Lower leg skin (tissue), 3 donors: Measurements from ENCODE around the gene DLG2.

Source experiments
- POLR2A ChIP-seq, 2 donors: fragments of 450-650 bp; IDR thresholded peaks; one replicate each; pipeline ENCODE4 v1.6.1; 2016 to 2017; ENCODE audit warnings: antibody characterized with exemption in 2 of 2, mild to moderate bottlenecking in 1 of 2, moderate library complexity in 1 of 2
- TF ChIP-seq, protein P1 (sequence below), 3 donors: fragments of 450-650 bp; IDR thresholded peaks; one replicate each; pipeline ENCODE4 v1.5.1; 2016; ENCODE audit warnings: antibody characterized with exemption in 3 of 3, mild to moderate bottlenecking in 3 of 3, moderate library complexity in 2 of 3

DNA sequence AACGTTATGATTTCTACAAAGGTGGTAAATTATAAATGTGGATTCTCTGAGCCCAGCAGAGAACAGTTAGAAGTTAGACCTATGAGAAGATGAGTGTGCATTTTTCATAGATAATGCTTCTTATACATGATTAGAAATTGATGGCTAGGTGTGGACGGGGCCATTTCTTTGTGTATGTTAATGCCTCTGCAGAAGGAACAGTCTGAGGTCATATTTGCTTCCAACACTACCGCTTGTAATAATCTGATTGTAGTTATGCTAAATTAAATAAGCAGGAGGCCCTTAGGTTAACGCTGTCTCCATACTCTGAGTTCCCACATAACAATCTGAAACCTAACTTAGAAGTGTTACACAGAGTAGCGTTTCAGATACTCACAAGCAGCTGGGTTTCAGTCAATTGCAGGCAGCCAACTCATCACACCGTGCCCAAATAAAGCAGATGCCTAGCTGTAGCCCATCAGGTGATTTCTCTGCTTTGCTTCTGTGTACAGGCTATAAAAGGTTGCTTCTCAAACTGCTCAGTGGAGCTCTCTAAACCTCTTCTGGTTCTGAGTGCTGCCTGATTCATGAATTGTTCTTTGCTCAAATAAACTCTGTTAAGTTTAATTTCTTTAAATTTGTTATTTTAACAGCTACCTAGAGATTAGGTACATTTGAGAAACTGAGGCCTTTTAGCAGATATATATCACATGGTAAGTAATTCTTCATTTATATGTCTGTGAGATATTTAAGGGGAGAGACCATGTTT, 1702.2 kb downstream of the DLG2 start:
- TF ChIP-seq, protein P1, sequence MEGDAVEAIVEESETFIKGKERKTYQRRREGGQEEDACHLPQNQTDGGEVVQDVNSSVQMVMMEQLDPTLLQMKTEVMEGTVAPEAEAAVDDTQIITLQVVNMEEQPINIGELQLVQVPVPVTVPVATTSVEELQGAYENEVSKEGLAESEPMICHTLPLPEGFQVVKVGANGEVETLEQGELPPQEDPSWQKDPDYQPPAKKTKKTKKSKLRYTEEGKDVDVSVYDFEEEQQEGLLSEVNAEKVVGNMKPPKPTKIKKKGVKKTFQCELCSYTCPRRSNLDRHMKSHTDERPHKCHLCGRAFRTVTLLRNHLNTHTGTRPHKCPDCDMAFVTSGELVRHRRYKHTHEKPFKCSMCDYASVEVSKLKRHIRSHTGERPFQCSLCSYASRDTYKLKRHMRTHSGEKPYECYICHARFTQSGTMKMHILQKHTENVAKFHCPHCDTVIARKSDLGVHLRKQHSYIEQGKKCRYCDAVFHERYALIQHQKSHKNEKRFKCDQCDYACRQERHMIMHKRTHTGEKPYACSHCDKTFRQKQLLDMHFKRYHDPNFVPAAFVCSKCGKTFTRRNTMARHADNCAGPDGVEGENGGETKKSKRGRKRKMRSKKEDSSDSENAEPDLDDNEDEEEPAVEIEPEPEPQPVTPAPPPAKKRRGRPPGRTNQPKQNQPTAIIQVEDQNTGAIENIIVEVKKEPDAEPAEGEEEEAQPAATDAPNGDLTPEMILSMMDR (IDR thresholded peaks at IDR 0.05): no peak
- TF ChIP-seq POLR2A (IDR thresholded peaks at IDR 0.05): no peak
